GM23338 (cell line): ENCODE data around the gene VENTX.

Source experiments
- CREB1 ChIP-seq: fragments of 250-450 bp; sonication (Bioruptor Pico); IDR thresholded peaks from 2 replicates; pipeline ENCODE4 v1.5.0; 2020; ENCODE audit warnings: low read depth, mild to moderate bottlenecking, moderate library complexity
- ETS1 ChIP-seq: IDR thresholded peaks from 2 replicates; pipeline ENCODE4 v1.6.1; 2016; ENCODE audit warnings: antibody characterized with exemption
- EZH2 ChIP-seq: fragments of 200-600 bp; sonication (generic); IDR thresholded peaks from one replicate; pipeline ENCODE4 v1.8.0; 2017; ENCODE audit warnings: antibody characterized with exemption, mild to moderate bottlenecking, low read depth; ENCODE audit not compliant: unreplicated experiment
- EZH2phosphoT487 ChIP-seq: fragments of 200-600 bp; sonication (generic); IDR thresholded peaks from one replicate; pipeline ENCODE4 v1.8.1; 2018; ENCODE audit warnings: antibody characterized with exemption; ENCODE audit not compliant: unreplicated experiment
- JUNB ChIP-seq: IDR thresholded peaks from one replicate; pipeline ENCODE4 v1.6.1; 2016; ENCODE audit warnings: antibody characterized with exemption; ENCODE audit not compliant: unreplicated experiment
- POLR2AphosphoS5 ChIP-seq: IDR thresholded peaks from 2 replicates; pipeline ENCODE4 v1.6.1; 2016; ENCODE audit warnings: antibody characterized with exemption, low read depth
- TF ChIP-seq, protein P1 (sequence below), 2 experiments: fragments of 200-600 bp in 1 of 2; sonication (generic) in 1 of 2; conservative IDR thresholded peaks; 2 replicates each; pipeline versions ENCODE4 v1.5.1 to v1.6.1; 2016 to 2017; ENCODE audit warnings: antibody characterized with exemption in 2 of 2, low read depth in 2 of 2, mild to moderate bottlenecking in 2 of 2, moderate library complexity in 1 of 2
- TF ChIP-seq, protein P2 (sequence below): IDR thresholded peaks from one replicate; pipeline ENCODE4 v1.6.1; 2018; ENCODE audit warnings: antibody characterized with exemption; ENCODE audit not compliant: unreplicated experiment

DNA sequence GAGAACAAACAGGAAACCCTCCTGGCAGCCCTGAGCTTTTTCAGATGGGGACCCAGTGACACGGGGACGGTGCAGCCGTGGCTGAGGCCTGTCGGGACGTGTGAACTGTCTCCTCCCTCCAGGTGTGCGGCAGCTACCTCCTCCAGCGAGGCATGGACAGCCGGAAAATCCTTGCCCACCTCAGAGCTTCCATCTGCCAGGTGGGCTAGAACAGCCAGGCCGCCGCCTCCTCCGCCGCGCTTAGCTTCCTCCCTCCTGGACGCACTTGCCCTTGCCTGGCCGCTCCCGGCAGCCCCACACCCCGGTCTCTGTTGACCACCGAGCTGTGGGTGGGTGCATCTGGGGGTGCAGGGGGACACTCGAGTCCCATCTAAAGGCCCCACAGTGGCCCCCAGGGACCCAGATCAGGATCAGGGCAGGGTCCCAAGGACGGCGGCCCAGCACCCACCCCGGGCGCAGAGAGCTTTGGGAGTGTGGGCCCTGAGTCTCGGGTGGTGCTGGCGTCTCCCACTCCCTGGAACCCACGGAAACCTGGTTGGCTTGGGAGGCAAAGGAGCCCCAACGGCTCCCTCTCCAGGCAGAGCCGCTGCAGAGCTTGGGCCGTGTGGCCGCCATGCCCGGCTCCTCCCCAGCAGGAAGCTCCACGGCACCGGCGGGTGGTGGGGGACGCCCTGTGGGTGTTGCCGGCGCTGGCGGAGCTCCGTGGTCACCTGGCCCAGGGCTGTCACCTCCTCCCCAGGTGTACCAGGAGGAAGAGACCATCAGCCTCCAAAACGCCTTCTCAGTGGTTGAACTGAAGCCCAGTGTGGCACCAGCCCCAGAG lies 40.5 kb upstream of the VENTX start:
- TF ChIP-seq, protein P1, sequence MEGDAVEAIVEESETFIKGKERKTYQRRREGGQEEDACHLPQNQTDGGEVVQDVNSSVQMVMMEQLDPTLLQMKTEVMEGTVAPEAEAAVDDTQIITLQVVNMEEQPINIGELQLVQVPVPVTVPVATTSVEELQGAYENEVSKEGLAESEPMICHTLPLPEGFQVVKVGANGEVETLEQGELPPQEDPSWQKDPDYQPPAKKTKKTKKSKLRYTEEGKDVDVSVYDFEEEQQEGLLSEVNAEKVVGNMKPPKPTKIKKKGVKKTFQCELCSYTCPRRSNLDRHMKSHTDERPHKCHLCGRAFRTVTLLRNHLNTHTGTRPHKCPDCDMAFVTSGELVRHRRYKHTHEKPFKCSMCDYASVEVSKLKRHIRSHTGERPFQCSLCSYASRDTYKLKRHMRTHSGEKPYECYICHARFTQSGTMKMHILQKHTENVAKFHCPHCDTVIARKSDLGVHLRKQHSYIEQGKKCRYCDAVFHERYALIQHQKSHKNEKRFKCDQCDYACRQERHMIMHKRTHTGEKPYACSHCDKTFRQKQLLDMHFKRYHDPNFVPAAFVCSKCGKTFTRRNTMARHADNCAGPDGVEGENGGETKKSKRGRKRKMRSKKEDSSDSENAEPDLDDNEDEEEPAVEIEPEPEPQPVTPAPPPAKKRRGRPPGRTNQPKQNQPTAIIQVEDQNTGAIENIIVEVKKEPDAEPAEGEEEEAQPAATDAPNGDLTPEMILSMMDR (conservative IDR thresholded peaks at IDR 0.05; ENCODE audit: low read depth in 2 of 2), result peak; percentile 22 to 63; a peak in 2 of 4 replicates
- no peak for TF ChIP-seq EZH2phosphoT487
- TF ChIP-seq POLR2AphosphoS5, result no peak
- TF ChIP-seq EZH2, result no peak
- TF ChIP-seq ETS1, result no peak
- no peak for TF ChIP-seq JUNB
- TF ChIP-seq, protein P2, sequence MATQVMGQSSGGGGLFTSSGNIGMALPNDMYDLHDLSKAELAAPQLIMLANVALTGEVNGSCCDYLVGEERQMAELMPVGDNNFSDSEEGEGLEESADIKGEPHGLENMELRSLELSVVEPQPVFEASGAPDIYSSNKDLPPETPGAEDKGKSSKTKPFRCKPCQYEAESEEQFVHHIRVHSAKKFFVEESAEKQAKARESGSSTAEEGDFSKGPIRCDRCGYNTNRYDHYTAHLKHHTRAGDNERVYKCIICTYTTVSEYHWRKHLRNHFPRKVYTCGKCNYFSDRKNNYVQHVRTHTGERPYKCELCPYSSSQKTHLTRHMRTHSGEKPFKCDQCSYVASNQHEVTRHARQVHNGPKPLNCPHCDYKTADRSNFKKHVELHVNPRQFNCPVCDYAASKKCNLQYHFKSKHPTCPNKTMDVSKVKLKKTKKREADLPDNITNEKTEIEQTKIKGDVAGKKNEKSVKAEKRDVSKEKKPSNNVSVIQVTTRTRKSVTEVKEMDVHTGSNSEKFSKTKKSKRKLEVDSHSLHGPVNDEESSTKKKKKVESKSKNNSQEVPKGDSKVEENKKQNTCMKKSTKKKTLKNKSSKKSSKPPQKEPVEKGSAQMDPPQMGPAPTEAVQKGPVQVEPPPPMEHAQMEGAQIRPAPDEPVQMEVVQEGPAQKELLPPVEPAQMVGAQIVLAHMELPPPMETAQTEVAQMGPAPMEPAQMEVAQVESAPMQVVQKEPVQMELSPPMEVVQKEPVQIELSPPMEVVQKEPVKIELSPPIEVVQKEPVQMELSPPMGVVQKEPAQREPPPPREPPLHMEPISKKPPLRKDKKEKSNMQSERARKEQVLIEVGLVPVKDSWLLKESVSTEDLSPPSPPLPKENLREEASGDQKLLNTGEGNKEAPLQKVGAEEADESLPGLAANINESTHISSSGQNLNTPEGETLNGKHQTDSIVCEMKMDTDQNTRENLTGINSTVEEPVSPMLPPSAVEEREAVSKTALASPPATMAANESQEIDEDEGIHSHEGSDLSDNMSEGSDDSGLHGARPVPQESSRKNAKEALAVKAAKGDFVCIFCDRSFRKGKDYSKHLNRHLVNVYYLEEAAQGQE, result no peak
- no peak for TF ChIP-seq CREB1 (CRISPR knock-in tag)
